ENCODE measurements around the gene TCFL5. TPM values are rescaled to one million over a fixed set of nuclear protein-coding genes. Genes with fewer than 3 reads are reported as not detected.

The TCFL5 gene
- total RNA-seq, 1 experiment from 2014 or later = 10.8 TPM

GRCh38 chr20:62898970-62899632, 37.5 kb upstream of the TCFL5 start:
- intact Hi-C loops (cut with micrococcal nuclease) = no loop called here
- no peak for DNase-seq (ENCODE audit: unreplicated experiment)
- no peaks in the 10 kb centered on the region for H3K4me1 Mint-ChIP-seq (ENCODE audit: insufficient read depth, unreplicated experiment)
- H3K9me3 Mint-ChIP-seq (ENCODE audit: unreplicated experiment) = no peaks in the 10 kb centered on the region
- TF ChIP-seq, protein P1, sequence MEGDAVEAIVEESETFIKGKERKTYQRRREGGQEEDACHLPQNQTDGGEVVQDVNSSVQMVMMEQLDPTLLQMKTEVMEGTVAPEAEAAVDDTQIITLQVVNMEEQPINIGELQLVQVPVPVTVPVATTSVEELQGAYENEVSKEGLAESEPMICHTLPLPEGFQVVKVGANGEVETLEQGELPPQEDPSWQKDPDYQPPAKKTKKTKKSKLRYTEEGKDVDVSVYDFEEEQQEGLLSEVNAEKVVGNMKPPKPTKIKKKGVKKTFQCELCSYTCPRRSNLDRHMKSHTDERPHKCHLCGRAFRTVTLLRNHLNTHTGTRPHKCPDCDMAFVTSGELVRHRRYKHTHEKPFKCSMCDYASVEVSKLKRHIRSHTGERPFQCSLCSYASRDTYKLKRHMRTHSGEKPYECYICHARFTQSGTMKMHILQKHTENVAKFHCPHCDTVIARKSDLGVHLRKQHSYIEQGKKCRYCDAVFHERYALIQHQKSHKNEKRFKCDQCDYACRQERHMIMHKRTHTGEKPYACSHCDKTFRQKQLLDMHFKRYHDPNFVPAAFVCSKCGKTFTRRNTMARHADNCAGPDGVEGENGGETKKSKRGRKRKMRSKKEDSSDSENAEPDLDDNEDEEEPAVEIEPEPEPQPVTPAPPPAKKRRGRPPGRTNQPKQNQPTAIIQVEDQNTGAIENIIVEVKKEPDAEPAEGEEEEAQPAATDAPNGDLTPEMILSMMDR (IDR thresholded peaks at IDR 0.05; ENCODE audit: unreplicated experiment) = no peak
- H3K36me3 Mint-ChIP-seq (ENCODE audit: insufficient read depth, unreplicated experiment) = peaks cover 70% of the 10 kb centered on the region
- no peak overlapping the region for H3K4me3 Mint-ChIP-seq (ENCODE audit: unreplicated experiment)
- ChIA-PET CTCF (interaction anchor here (0.6 to 7.5 kb wide), 16 partner anchors 8 to 276 kb away, joined by 3 to 54 read pairs (median 8); no protein-coding TSS in a partner anchor), POLR2A (interaction anchor here (0.9 to 5.8 kb wide), 8 partner anchors 9 to 248 kb away, joined by 3 to 29 read pairs (median 5); no protein-coding TSS in a partner anchor)
- no peak overlapping the region for H3K27ac Mint-ChIP-seq (ENCODE audit: low read depth, unreplicated experiment)
- BruUV-seq (replicated peaks) = no TSS peak
- no peaks in the 10 kb centered on the region for H3K27me3 Mint-ChIP-seq (ENCODE audit: insufficient read depth, unreplicated experiment)

- Mint-ChIP-seq H3K4me1 (ENCODE audit: insufficient read depth, unreplicated experiment) (no peaks in the 10 kb centered on the region), H3K27me3 (ENCODE audit: insufficient read depth, unreplicated experiment) (no peaks in the 10 kb centered on the region), H3K27ac (ENCODE audit: low read depth, unreplicated experiment) (peak overlapping the region; percentile 4), H3K36me3 (ENCODE audit: insufficient read depth, unreplicated experiment) (peaks cover 70% of the 10 kb centered on the region), H3K9me3 (ENCODE audit: unreplicated experiment) (no peaks in the 10 kb centered on the region), H3K4me3 (ENCODE audit: unreplicated experiment) (no peak overlapping the region)
- CTCF ChIA-PET = interaction anchor here (0.9 to 7.5 kb wide), 10 partner anchors 9 to 110 kb away, joined by 4 to 54 read pairs (median 15); no protein-coding TSS in a partner anchor
- DNase-seq (ENCODE audit: unreplicated experiment) = no peak
- no TSS peak for BruUV-seq (replicated peaks)
- TF ChIP-seq, protein P1 (IDR thresholded peaks at IDR 0.05; ENCODE audit: unreplicated experiment) = no peak
- POLR2A ChIA-PET = interaction anchor here (1.3 to 5.8 kb wide), 6 partner anchors 9 to 111 kb away, joined by 3 to 29 read pairs (median 5); no protein-coding TSS in a partner anchor
- intact Hi-C loops (cut with micrococcal nuclease) = no loop called here
These were observed 36.7 kb upstream of the TCFL5 start for GRCh38 chr20:62898093-62898964.

DNA sequence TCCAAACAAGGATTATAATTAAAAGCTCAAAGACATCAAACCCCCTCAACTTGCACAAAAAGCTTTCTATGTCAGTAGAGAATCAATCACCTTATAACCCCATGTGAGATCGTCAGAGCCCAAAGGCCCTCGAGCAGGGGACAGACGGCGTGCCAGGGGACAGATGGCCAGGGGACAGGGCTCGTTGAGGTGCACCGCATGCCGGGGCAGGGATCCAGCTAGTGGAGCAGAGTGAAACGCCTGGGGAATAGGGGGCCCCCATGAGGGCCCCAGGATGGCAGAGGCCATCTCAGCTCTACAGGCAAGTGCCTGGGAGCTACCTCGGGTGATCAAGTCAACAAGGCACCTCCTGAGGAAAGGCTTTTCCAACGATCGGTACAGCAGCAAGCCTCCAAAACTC, 36.0 kb upstream of the TCFL5 start:
- Mint-ChIP-seq H3K4me3 (ENCODE audit: unreplicated experiment) (no peak overlapping the region), H3K36me3 (ENCODE audit: insufficient read depth, unreplicated experiment) (peaks cover 70% of the 10 kb centered on the region), H3K4me1 (ENCODE audit: insufficient read depth, unreplicated experiment) (no peaks in the 10 kb centered on the region), H3K9me3 (ENCODE audit: unreplicated experiment) (no peaks in the 10 kb centered on the region), H3K27me3 (ENCODE audit: insufficient read depth, unreplicated experiment) (no peaks in the 10 kb centered on the region), H3K27ac (ENCODE audit: low read depth, unreplicated experiment) (no peak overlapping the region)
- ChIA-PET POLR2A (interaction anchor here (0.6 to 1.7 kb wide), 4 partner anchors 13 to 149 kb away, joined by 3 to 7 read pairs (median 5); no protein-coding TSS in a partner anchor), CTCF (interaction anchor here (0.6 to 7.5 kb wide), 9 partner anchors 10 to 317 kb away, joined by 3 to 54 read pairs (median 3); no protein-coding TSS in a partner anchor)
- no TSS peak for BruUV-seq (replicated peaks)
- DNase-seq (ENCODE audit: unreplicated experiment) = no peak
- TF ChIP-seq, protein P1 (IDR thresholded peaks at IDR 0.05; ENCODE audit: unreplicated experiment) = no peak
- intact Hi-C loops (cut with micrococcal nuclease) = no loop called here

DNA sequence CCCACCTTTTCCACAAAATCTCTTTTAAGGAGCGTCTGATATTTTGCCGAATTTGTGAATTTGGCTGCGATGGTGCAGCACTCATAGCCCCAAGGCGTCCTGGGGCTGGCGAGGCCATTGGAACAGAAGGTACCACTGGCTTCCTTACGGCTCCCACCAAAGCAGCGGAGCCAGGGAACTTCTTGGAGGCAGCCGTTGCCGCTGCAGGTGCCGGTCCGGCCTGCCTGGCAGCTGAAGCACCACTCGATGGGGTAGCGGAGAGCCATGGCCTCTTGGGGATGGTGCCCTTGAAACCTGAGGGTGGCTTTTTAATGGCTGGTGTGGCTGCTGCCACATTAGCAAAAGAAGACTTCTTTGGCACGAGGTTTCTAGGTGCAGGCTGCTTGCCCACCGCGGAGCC, 34.9 kb upstream of the TCFL5 start:
- no peaks in the 10 kb centered on the region for H3K9me3 Mint-ChIP-seq (ENCODE audit: unreplicated experiment)
- H3K27me3 Mint-ChIP-seq (ENCODE audit: insufficient read depth, unreplicated experiment) = no peaks in the 10 kb centered on the region
- ChIA-PET POLR2A (interaction anchor here (1.7 kb wide), 1 partner anchor 11 kb away, joined by 5 read pairs; no protein-coding TSS in a partner anchor), CTCF (interaction anchor here (1.2 to 1.9 kb wide), 2 partner anchors 31 to 112 kb away, joined by 3 to 4 read pairs; no protein-coding TSS in a partner anchor)
- no peak overlapping the region for H3K4me3 Mint-ChIP-seq (ENCODE audit: unreplicated experiment)
- TF ChIP-seq, protein P1 (IDR thresholded peaks at IDR 0.05; ENCODE audit: unreplicated experiment) = no peak
- no peak overlapping the region for H3K27ac Mint-ChIP-seq (ENCODE audit: low read depth, unreplicated experiment)
- H3K36me3 Mint-ChIP-seq (ENCODE audit: insufficient read depth, unreplicated experiment) = peaks cover 70% of the 10 kb centered on the region
- no peaks in the 10 kb centered on the region for H3K4me1 Mint-ChIP-seq (ENCODE audit: insufficient read depth, unreplicated experiment)
- intact Hi-C loops (cut with micrococcal nuclease) = no loop called here
- BruUV-seq (replicated peaks) = no TSS peak
- no peak for DNase-seq (ENCODE audit: unreplicated experiment)

All from MCF 10A (cell line).